GM23338 (cell line): Measurements from ENCODE around the gene MCM3. TPM values are rescaled to one million over a fixed set of nuclear protein-coding genes. Genes with fewer than 3 reads are reported as not detected.

ENCODE experiments used
- ATAC-seq: fragments of 200-7000 bp; cut with Tn5 transposase; 3 replicates; pipeline ENCODE4 v1.9.1; 2020
- DNase-seq: peaks from one replicate; pipeline ENCODE4 v3.0.0-alpha.2; 2015; ENCODE audit warnings: low spot score
- H2AFZ ChIP-seq: fragments of 200-600 bp; sonication (generic); 2 replicates; pipeline ENCODE4 v1.8.0; 2016; ENCODE audit warnings: antibody characterized with exemption, mild to moderate bottlenecking, moderate library complexity
- H3F3A ChIP-seq: fragments of 200-600 bp; sonication (generic); replicated peaks from 2 replicates; pipeline ENCODE4 v1.8.0; 2017; ENCODE audit warnings: antibody characterized with exemption, mixed run types, low read depth
- H3K27ac ChIP-seq: fragments of 200-600 bp; sonication (generic); 2 replicates; pipeline ENCODE4 v1.6.1; 2016; ENCODE audit warnings: low read depth
- H3K27me3 ChIP-seq: fragments of 200-600 bp; sonication (generic); 2 replicates; pipeline ENCODE4 v1.8.0; 2016; ENCODE audit warnings: mild to moderate bottlenecking, mixed run types, moderate library complexity; ENCODE audit not compliant: insufficient read depth
- H3K36me3 ChIP-seq: fragments of 200-600 bp; sonication (generic); 2 replicates; pipeline ENCODE4 v1.8.0; 2016; ENCODE audit warnings: mild to moderate bottlenecking; ENCODE audit not compliant: insufficient read depth
- H3K4me1 ChIP-seq: fragments of 200-600 bp; sonication (generic); 2 replicates; pipeline ENCODE4 v1.8.0; 2016; ENCODE audit warnings: mild to moderate bottlenecking, moderate library complexity; ENCODE audit not compliant: insufficient read depth
- H3K4me2 ChIP-seq: fragments of 200-600 bp; sonication (generic); 2 replicates; pipeline ENCODE4 v1.7.1; 2017; ENCODE audit warnings: mixed run types
- H3K4me3 ChIP-seq: fragments of 200-600 bp; sonication (generic); 2 replicates; pipeline ENCODE4 v1.6.1; 2016; ENCODE audit warnings: mixed run types
- H3K79me2 ChIP-seq: fragments of 200-600 bp; sonication (generic); replicated peaks from 2 replicates; pipeline ENCODE4 v1.8.0; 2017; ENCODE audit warnings: mild to moderate bottlenecking; ENCODE audit not compliant: insufficient read depth
- H3K9me2 ChIP-seq: fragments of 200-600 bp; sonication (generic); 2 replicates; pipeline ENCODE4 v1.8.0; 2017; ENCODE audit not compliant: insufficient read depth
- H4K20me1 ChIP-seq: fragments of 200-600 bp; sonication (generic); replicated peaks from 2 replicates; pipeline ENCODE4 v1.8.0; 2017; ENCODE audit warnings: mild to moderate bottlenecking; ENCODE audit not compliant: insufficient read depth
- H3K27ac Mint-ChIP-seq: 2 replicates; pipeline ENCODE4 v1.8.0; 2020; ENCODE audit warnings: inconsistent platforms, mild to moderate bottlenecking, moderate library complexity, mixed read lengths
- H3K27me3 Mint-ChIP-seq: 3 replicates; pipeline ENCODE4 v1.8.0; 2022; ENCODE audit warnings: low read depth, mild to moderate bottlenecking, moderate library complexity, mixed read lengths, inconsistent platforms; ENCODE audit not compliant: insufficient read depth, poor library complexity
- H3K36me3 Mint-ChIP-seq: 3 replicates; pipeline ENCODE4 v1.8.0; 2021; ENCODE audit warnings: low read depth, mild to moderate bottlenecking, inconsistent platforms, moderate library complexity, mixed read lengths
- H3K4me1 Mint-ChIP-seq: 3 replicates; pipeline ENCODE4 v1.8.0; 2020; ENCODE audit warnings: mild to moderate bottlenecking, inconsistent platforms, mixed read lengths
- H3K4me3 Mint-ChIP-seq: 3 replicates; pipeline ENCODE4 v1.8.0; 2021; ENCODE audit warnings: moderate library complexity, mild to moderate bottlenecking, inconsistent platforms, mixed read lengths
- H3K9me3 Mint-ChIP-seq: 3 replicates; pipeline ENCODE4 v1.8.0; 2020; ENCODE audit warnings: moderate library complexity, mild to moderate bottlenecking, inconsistent platforms, mixed read lengths
- CREB1 ChIP-seq: fragments of 250-450 bp; sonication (Bioruptor Pico); IDR thresholded peaks from 2 replicates; pipeline ENCODE4 v1.5.0; 2020; ENCODE audit warnings: low read depth, mild to moderate bottlenecking, moderate library complexity
- CTCF ChIP-seq, 2 experiments: fragments of 200-600 bp in 1 of 2; sonication (generic) in 1 of 2; conservative IDR thresholded peaks; 2 replicates each; pipeline versions ENCODE4 v1.5.1 to v1.6.1; 2016 to 2017; ENCODE audit warnings: antibody characterized with exemption in 2 of 2, low read depth in 2 of 2, mild to moderate bottlenecking in 2 of 2, moderate library complexity in 1 of 2
- ETS1 ChIP-seq: IDR thresholded peaks from 2 replicates; pipeline ENCODE4 v1.6.1; 2016; ENCODE audit warnings: antibody characterized with exemption
- EZH2 ChIP-seq: fragments of 200-600 bp; sonication (generic); IDR thresholded peaks from one replicate; pipeline ENCODE4 v1.8.0; 2017; ENCODE audit warnings: antibody characterized with exemption, mild to moderate bottlenecking, low read depth; ENCODE audit not compliant: unreplicated experiment
- EZH2phosphoT487 ChIP-seq: fragments of 200-600 bp; sonication (generic); IDR thresholded peaks from one replicate; pipeline ENCODE4 v1.8.1; 2018; ENCODE audit warnings: antibody characterized with exemption; ENCODE audit not compliant: unreplicated experiment
- JUNB ChIP-seq: IDR thresholded peaks from one replicate; pipeline ENCODE4 v1.6.1; 2016; ENCODE audit warnings: antibody characterized with exemption; ENCODE audit not compliant: unreplicated experiment
- NANOG ChIP-seq: IDR thresholded peaks from 2 replicates; pipeline ENCODE4 v1.6.1; 2016; ENCODE audit warnings: antibody characterized with exemption, borderline replicate concordance
- POLR2AphosphoS5 ChIP-seq: IDR thresholded peaks from 2 replicates; pipeline ENCODE4 v1.6.1; 2016; ENCODE audit warnings: antibody characterized with exemption, low read depth
- REST ChIP-seq: IDR thresholded peaks from one replicate; pipeline ENCODE4 v1.6.1; 2018; ENCODE audit warnings: antibody characterized with exemption; ENCODE audit not compliant: unreplicated experiment
- STAT1 ChIP-seq: IDR thresholded peaks from one replicate; pipeline ENCODE4 v1.6.1; 2016; ENCODE audit warnings: antibody characterized with exemption; ENCODE audit not compliant: unreplicated experiment
- ZNF114 ChIP-seq: fragments of 250-450 bp; sonication (Bioruptor Pico); IDR thresholded peaks from 2 replicates; pipeline ENCODE4 v1.5.0; 2020; ENCODE audit warnings: mild to moderate bottlenecking, moderate library complexity
- ZNF331 ChIP-seq: fragments of 250-450 bp; sonication (Bioruptor Pico); IDR thresholded peaks from 2 replicates; pipeline ENCODE4 v1.5.0; 2020; ENCODE audit warnings: low read depth, mild to moderate bottlenecking, moderate library complexity
- ZNF462 ChIP-seq: fragments of 250-450 bp; sonication (Bioruptor Pico); IDR thresholded peaks from 2 replicates; pipeline ENCODE4 v1.5.0; 2020; ENCODE audit warnings: mild to moderate bottlenecking, moderate library complexity
- polyA plus RNA-seq: library from polyadenylated mRNA; unstranded; fragments of >200 nt; fragmentation: Nextera tagmentation; extraction: Ambion mirVana; gene quantifications from 2 replicates; pipeline ENCODE4 v1.2.1, GENCODE V29; 2016
- total RNA-seq: library from RNA; depleted of rRNA; stranded (reverse); fragments of >200 nt; shearing (Covaris generic); gene quantifications from 2 replicates; pipeline ENCODE4 v1.2.3, GENCODE V29; 2014

Gene MCM3
- total and polyA plus RNA-seq, 2 experiments from 2014 or later: 157 to 369 TPM

- H3K4me3 ChIP-seq: no peak overlapping the region
- no peaks in the 10 kb centered on the region for H4K20me1 ChIP-seq
- no peaks in the 10 kb centered on the region for H3K79me2 ChIP-seq
- H3K27me3 ChIP-seq: no peaks in the 10 kb centered on the region
- peaks cover 12% of the 10 kb centered on the region for H3K9me2 ChIP-seq
- Mint-ChIP-seq H3K4me1 (no peaks in the 10 kb centered on the region), H3K27me3 (peaks cover 2% of the 10 kb centered on the region), H3K4me3 (no peak overlapping the region), H3K36me3 (peaks cover 2% of the 10 kb centered on the region; the same call in 1 of the 3 replicates), H3K9me3 (peaks cover 4% of the 10 kb centered on the region; the same call in 2 of the 3 replicates), H3K27ac (no peak overlapping the region)
- ATAC-seq (no peak), DNase-seq (no peak)
- no peaks in the 10 kb centered on the region for H3K4me1 ChIP-seq
- no peaks in the 10 kb centered on the region for H3K36me3 ChIP-seq
- no peak overlapping the region for H3K4me2 ChIP-seq
- no peak overlapping the region for H3K27ac ChIP-seq
- no peak for TF ChIP-seq EZH2
- no peak for TF ChIP-seq CTCF (conservative IDR thresholded peaks at IDR 0.05; ENCODE audit: low read depth in 2 of 2)
- TF ChIP-seq NANOG: no peak
- no peak for TF ChIP-seq ZNF114 (CRISPR knock-in tag)
- TF ChIP-seq POLR2AphosphoS5: no peak
- no peak for TF ChIP-seq ZNF331
- TF ChIP-seq ZNF462 (CRISPR knock-in tag): no peak
- no peak for TF ChIP-seq ETS1
- TF ChIP-seq STAT1: no peak
- TF ChIP-seq CREB1: no peak
- TF ChIP-seq JUNB: no peak
- no peak for TF ChIP-seq EZH2phosphoT487
- TF ChIP-seq REST: no peak
- no peaks in the 10 kb centered on the region for H3F3A ChIP-seq
- H2AFZ ChIP-seq: no peak overlapping the region
These were observed 33.4 kb downstream of the MCM3 start for GRCh38 chr6:52251113-52251512.
